Islet precursor cell (in vitro differentiated cells): ENCODE results near the gene TRIM74.
"Not testable (repeated sequence)": the region's sequence is repeated elsewhere in the genome, so short reads cannot be mapped to it uniquely, and the experiment has no call there.

Source experiments
- DNase-seq: peaks from one replicate; pipeline ENCODE4 v3.0.0-alpha.2; 2018

The TRIM74 gene

GRCh38 chr7:72968980-72969516 lies at the start of gene TRIM74:
Gene TRIM74, minus strand, starts transcription at chr7:72969466. Its CDS starts 3,309 bp downstream, at chr7:72966157.
- not testable (repeated sequence) for DNase-seq

- not testable (repeated sequence) for DNase-seq
These were observed 37.2 kb upstream of the TRIM74 start for GRCh38 chr7:73006491-73006890.

GRCh38 chr7:73005693-73006447 lies 36.6 kb upstream of the TRIM74 start:
- peak; percentile 96 for DNase-seq

GRCh38 chr7:73005356-73005692 lies 36.1 kb upstream of the TRIM74 start:
- DNase-seq: not testable (repeated sequence)

GRCh38 chr7:72997887-72998468 lies 28.7 kb upstream of the TRIM74 start:
- DNase-seq: not testable (repeated sequence)

GRCh38 chr7:72997447-72997846 lies 28.2 kb upstream of the TRIM74 start:
- DNase-seq: not testable (repeated sequence)

GRCh38 chr7:72995484-72995883 lies 26.2 kb upstream of the TRIM74 start:
- not testable (repeated sequence) for DNase-seq

- DNase-seq: not testable (repeated sequence)
These were observed 21.1 kb upstream of the TRIM74 start for GRCh38 chr7:72990146-72990913.

GRCh38 chr7:72982084-72982483 lies 12.8 kb upstream of the TRIM74 start:
- DNase-seq: not testable (repeated sequence)

GRCh38 chr7:72980382-72980781 lies 11.1 kb upstream of the TRIM74 start:
- DNase-seq: not testable (repeated sequence)

GRCh38 chr7:72976434-72976833 lies 7.2 kb upstream of the TRIM74 start:
- not testable (repeated sequence) for DNase-seq

- not testable (repeated sequence) for DNase-seq
These were observed 6.5 kb upstream of the TRIM74 start for GRCh38 chr7:72975656-72976286.

GRCh38 chr7:72974781-72975180 lies 5.5 kb upstream of the TRIM74 start:
- DNase-seq: not testable (repeated sequence)

- DNase-seq: not testable (repeated sequence)
These were observed 2.2 kb upstream of the TRIM74 start for GRCh38 chr7:72971505-72971904.

GRCh38 chr7:72969688-72970087 lies 422 bp upstream of the TRIM74 start:
- not testable (repeated sequence) for DNase-seq

GRCh38 chr7:72966892-72967291 lies 2.4 kb downstream of the TRIM74 start:
- peak; percentile 35 for DNase-seq

GRCh38 chr7:72965186-72965975 lies 3.9 kb downstream of the TRIM74 start:
- DNase-seq: not testable (repeated sequence)

GRCh38 chr7:72963056-72963455 lies 6.2 kb downstream of the TRIM74 start:
- DNase-seq: not testable (repeated sequence)

GRCh38 chr7:72961346-72961650 lies 8.0 kb downstream of the TRIM74 start:
- not testable (repeated sequence) for DNase-seq

GRCh38 chr7:72960626-72961345 lies 8.5 kb downstream of the TRIM74 start:
- DNase-seq: not testable (repeated sequence)

- DNase-seq: not testable (repeated sequence)
These were observed 9.2 kb downstream of the TRIM74 start for GRCh38 chr7:72960029-72960428.
